ENCODE data around the gene HRH2.

- TF ChIP-seq, protein P1, sequence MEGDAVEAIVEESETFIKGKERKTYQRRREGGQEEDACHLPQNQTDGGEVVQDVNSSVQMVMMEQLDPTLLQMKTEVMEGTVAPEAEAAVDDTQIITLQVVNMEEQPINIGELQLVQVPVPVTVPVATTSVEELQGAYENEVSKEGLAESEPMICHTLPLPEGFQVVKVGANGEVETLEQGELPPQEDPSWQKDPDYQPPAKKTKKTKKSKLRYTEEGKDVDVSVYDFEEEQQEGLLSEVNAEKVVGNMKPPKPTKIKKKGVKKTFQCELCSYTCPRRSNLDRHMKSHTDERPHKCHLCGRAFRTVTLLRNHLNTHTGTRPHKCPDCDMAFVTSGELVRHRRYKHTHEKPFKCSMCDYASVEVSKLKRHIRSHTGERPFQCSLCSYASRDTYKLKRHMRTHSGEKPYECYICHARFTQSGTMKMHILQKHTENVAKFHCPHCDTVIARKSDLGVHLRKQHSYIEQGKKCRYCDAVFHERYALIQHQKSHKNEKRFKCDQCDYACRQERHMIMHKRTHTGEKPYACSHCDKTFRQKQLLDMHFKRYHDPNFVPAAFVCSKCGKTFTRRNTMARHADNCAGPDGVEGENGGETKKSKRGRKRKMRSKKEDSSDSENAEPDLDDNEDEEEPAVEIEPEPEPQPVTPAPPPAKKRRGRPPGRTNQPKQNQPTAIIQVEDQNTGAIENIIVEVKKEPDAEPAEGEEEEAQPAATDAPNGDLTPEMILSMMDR (IDR thresholded peaks at IDR 0.05): no peak
- TF ChIP-seq POLR2A (IDR thresholded peaks at IDR 0.05) (no peak), EP300 (IDR thresholded peaks at IDR 0.05) (no peak)
These were observed 8.3 kb downstream of the HRH2 start for GRCh38 chr5:175666216-175666615.
